GM18511 (cell line): Measurements from ENCODE around the gene C1orf159.

Experiments used
- ATAC-seq: cut with Tn5 transposase; IDR thresholded peaks from one replicate; pipeline ENCODE4 v1.9.1; 2021; ENCODE audit warnings: mild to moderate bottlenecking, moderate library complexity; ENCODE audit not compliant: unreplicated experiment

C1orf159 gene

GRCh38 chr1:1040004-1040991 is 75.6 kb downstream of the C1orf159 start:
- ATAC-seq = no peak

- no peak for ATAC-seq
These were observed 76.6 kb downstream of the C1orf159 start for GRCh38 chr1:1039145-1039910.

DNA sequence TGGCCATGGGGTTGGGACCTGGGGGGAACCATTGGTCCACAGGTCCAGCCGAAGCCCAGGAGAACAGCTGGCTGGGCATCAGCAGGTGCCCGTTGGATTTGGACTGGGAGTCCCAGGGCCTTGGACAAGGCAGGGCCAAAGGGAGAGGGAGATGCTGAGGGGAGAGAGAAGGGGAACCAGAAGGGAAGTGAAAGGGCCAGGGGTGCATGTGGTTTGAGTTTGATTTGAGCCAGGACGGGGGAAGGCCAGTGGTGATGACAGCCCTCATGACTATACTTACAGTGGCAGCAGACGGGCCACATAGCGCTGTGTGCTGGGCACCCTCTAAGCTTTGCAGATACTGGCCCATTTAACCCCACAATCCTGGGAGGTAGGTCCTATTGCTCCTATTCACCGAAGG is 77.2 kb downstream of the C1orf159 start:
- ATAC-seq = peak; percentile 77

DNA sequence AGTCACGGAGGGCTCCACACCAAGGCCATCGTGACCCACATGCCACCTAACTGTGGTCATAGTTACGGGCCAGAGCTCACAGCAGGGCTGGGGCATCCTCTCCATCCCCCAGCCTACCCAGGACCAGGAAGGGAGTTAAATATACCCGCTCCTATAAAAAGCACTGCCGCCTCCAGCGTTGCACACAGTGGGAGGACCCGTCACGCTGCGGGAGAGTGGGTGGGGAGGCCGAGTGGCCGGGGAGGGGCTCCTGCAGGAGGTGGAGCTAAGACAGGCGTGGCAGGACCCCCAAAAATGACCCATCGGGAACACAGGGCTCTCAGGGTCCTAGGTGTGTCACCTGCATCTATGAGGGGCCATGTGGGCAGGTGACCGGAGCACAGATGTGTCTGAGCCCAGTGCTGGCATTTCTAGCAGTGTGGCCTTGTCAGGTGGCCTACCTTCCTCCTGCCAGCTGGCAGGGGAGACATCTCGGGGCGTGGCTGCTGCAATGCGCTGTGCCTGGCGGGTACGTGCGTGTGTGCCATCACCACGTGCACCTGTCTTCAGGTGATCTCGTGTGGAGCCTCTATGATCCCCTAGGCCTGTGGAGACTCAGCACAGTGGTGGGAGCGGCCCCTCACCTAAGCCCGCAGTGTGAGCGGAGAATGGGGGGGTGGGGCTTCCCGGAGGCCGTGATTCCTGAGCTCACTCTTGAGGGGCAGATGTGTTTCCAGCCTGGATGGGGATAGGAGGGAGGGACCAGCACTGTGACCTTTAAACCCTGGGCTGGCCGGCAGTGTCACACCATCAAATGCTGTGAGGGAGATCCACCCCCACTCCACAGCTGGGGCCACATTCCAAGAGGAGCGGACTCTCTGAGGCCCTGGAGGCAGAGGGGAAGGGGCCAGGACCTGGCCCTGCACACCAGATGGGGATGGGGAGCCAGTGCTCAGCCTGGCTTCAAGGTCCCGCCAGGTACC is 78.2 kb downstream of the C1orf159 start:
- no peak for ATAC-seq

- no peak for ATAC-seq
These were observed 80.5 kb downstream of the C1orf159 start for GRCh38 chr1:1035291-1035943.

DNA sequence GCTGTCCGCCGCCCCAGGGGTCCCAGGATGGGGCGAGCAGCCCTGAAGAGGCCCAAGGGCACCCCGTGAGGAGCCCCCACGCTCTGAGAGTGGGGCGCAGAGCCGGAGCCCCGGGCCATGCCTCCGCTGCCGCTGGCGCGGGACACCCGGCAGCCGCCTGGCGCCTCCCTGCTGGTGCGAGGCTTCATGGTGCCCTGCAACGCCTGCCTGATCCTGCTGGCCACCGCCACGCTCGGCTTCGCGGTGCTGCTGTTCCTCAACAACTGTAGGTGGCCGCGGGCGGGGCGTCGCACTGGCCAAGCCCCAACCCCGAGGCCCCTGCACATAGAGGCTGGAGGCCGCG is 81.5 kb downstream of the C1orf159 start:
- no peak for ATAC-seq

DNA sequence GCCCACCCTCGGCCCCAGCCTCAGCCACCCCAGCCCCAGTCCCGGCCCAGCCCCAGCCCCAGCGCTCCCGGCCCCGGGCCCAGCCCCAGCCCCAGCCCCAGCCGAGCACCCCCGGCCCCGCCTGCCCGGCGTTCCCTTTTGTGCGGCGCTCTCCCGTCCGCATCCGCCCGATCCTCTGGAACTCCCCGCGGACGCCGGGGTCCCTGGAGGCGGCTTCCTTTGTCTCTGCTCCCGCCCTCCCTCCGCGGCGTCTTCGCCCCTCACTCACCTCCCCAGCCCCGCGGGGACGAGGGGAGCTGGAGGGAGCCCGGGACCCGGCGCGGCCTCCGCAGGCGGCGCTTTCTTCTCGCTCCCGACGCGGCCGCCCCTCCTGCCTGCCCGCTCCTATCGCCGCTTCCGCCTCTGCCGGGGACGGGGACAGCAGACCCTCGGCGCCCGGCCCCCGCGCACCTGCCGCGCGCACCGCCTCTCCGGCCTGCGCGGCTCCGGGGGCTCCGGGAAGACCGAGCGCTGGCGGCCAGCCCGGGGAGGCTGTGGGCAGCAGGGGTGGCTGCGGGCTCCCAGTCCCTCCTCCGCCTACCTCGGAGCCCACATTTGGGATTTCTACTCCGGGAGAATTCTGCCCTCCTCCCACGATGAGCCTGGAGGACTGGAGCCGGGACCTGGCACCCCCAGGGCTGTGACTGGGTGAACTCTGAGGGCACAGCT is 82.0 kb downstream of the C1orf159 start:
- ATAC-seq = no peak

GRCh38 chr1:1033009-1033587 is 82.8 kb downstream of the C1orf159 start:
- peak; percentile 84 for ATAC-seq

- ATAC-seq = peak; percentile 15
These were observed 83.5 kb downstream of the C1orf159 start for GRCh38 chr1:1032424-1032823.
